BLaER1 (cell line): ENCODE measurements around the gene SPOCK1.
"Not testable (repeated sequence)": the region's sequence is repeated elsewhere in the genome, so short reads cannot be mapped to it uniquely, and the experiment has no call there.

Experiments used
- H3K27ac ChIP-seq: shearing (Covaris generic); formaldehyde crosslinking; 2 replicates; pipeline ENCODE4 v1.8.1; 2022
- H3K27me3 ChIP-seq: shearing (Covaris generic); formaldehyde crosslinking; 2 replicates; pipeline ENCODE4 v1.8.1; 2022
- H3K36me3 ChIP-seq: shearing (Covaris generic); formaldehyde crosslinking; 2 replicates; pipeline ENCODE4 v1.8.1; 2022
- H3K4me1 ChIP-seq: shearing (Covaris generic); formaldehyde crosslinking; 2 replicates; pipeline ENCODE4 v1.8.1; 2022
- H3K4me2 ChIP-seq: shearing (Covaris generic); formaldehyde crosslinking; 2 replicates; pipeline ENCODE4 v1.8.1; 2022
- H3K4me3 ChIP-seq: shearing (Covaris generic); formaldehyde crosslinking; 2 replicates; pipeline ENCODE4 v1.8.1; 2022
- H3K9ac ChIP-seq: shearing (Covaris generic); formaldehyde crosslinking; 2 replicates; pipeline ENCODE4 v1.8.1; 2022
- H3K9me3 ChIP-seq: shearing (Covaris generic); formaldehyde crosslinking; 2 replicates; pipeline ENCODE4 v1.8.1; 2022
- H4K20me1 ChIP-seq: shearing (Covaris generic); formaldehyde crosslinking; 2 replicates; pipeline ENCODE4 v1.8.1; 2022
- Cebpa-rat ChIP-seq: shearing (Covaris generic); IDR thresholded peaks from 2 replicates; pipeline ENCODE4 v1.8.1; 2022

The SPOCK1 gene

GRCh38 chr5:137498736-137499505, at the start of gene SPOCK1:
Gene SPOCK1 (minus strand): TSS chr5:137499326.
- no peak for TF ChIP-seq Cebpa-rat
- no peak within 1 kb of the TSS for H3K9ac ChIP-seq
- H4K20me1 ChIP-seq = no peaks in the 10 kb centered on the region
- peak within 1 kb of the TSS; percentile 51 for H3K4me3 ChIP-seq
- H3K27ac ChIP-seq = no peak within 1 kb of the TSS
- H3K9me3 ChIP-seq = peaks cover 12% of the 10 kb centered on the region; the same call in 1 of the 2 replicates
- no peaks in the 10 kb centered on the region for H3K4me1 ChIP-seq
- H3K4me2 ChIP-seq = peak within 1 kb of the TSS; percentile 63
- H3K36me3 ChIP-seq = no peaks in the 10 kb centered on the region
- 0 out of 2 replicates have a peak, but pooled peaks cover 6% of the 10 kb centered on the region for H3K27me3 ChIP-seq

GRCh38 chr5:137545956-137546355, 46.8 kb upstream of the SPOCK1 start:
- Histone ChIP-seq H3K9ac (no peak overlapping the region), H3K27me3 (no peaks in the 10 kb centered on the region), H3K4me3 (no peak overlapping the region), H3K4me2 (no peak overlapping the region), H4K20me1 (no peaks in the 10 kb centered on the region), H3K36me3 (no peaks in the 10 kb centered on the region), H3K4me1 (no peaks in the 10 kb centered on the region), H3K27ac (no peak overlapping the region), H3K9me3 (no peaks in the 10 kb centered on the region)
- no peak for TF ChIP-seq Cebpa-rat

- not testable (repeated sequence) for H4K20me1 ChIP-seq, H3K36me3 ChIP-seq, H3K4me3 ChIP-seq, H3K27me3 ChIP-seq, H3K9ac ChIP-seq, H3K4me2 ChIP-seq, H3K27ac ChIP-seq, H3K4me1 ChIP-seq
- H3K9me3 ChIP-seq = peaks cover 17% of the 10 kb centered on the region
These were observed 36.3 kb upstream of the SPOCK1 start for GRCh38 chr5:137535449-137535848.

- Histone ChIP-seq H3K9me3 (peaks cover 17% of the 10 kb centered on the region), H3K4me3 (no peak overlapping the region), H3K36me3 (no peaks in the 10 kb centered on the region), H3K27ac (no peak overlapping the region), H4K20me1 (no peaks in the 10 kb centered on the region), H3K4me1 (peaks cover 7% of the 10 kb centered on the region; the same call in 1 of the 2 replicates), H3K27me3 (no peaks in the 10 kb centered on the region), H3K4me2 (no peak overlapping the region), H3K9ac (no peak overlapping the region)
- TF ChIP-seq Cebpa-rat = no peak
These were observed 34.8 kb upstream of the SPOCK1 start for GRCh38 chr5:137533963-137534362.

- Histone ChIP-seq H3K9ac (no peak overlapping the region), H3K9me3 (peaks cover 17% of the 10 kb centered on the region), H3K27me3 (no peaks in the 10 kb centered on the region), H3K4me2 (no peak overlapping the region), H3K27ac (no peak overlapping the region), H3K36me3 (no peaks in the 10 kb centered on the region), H3K4me3 (no peak overlapping the region), H4K20me1 (no peaks in the 10 kb centered on the region), H3K4me1 (peaks cover 7% of the 10 kb centered on the region; the same call in 1 of the 2 replicates)
- no peak for TF ChIP-seq Cebpa-rat
These were observed 32.1 kb upstream of the SPOCK1 start for GRCh38 chr5:137531266-137531665.

GRCh38 chr5:137521246-137521645, 22.1 kb upstream of the SPOCK1 start:
- Histone ChIP-seq H3K4me3 (no peak overlapping the region), H3K9me3 (no peaks in the 10 kb centered on the region), H4K20me1 (no peaks in the 10 kb centered on the region), H3K36me3 (no peaks in the 10 kb centered on the region), H3K27me3 (no peaks in the 10 kb centered on the region), H3K4me1 (no peaks in the 10 kb centered on the region), H3K4me2 (no peak overlapping the region), H3K27ac (no peak overlapping the region), H3K9ac (no peak overlapping the region)
- no peak for TF ChIP-seq Cebpa-rat

- Histone ChIP-seq H3K9me3 (no peaks in the 10 kb centered on the region), H4K20me1 (no peaks in the 10 kb centered on the region), H3K4me2 (no peak overlapping the region), H3K4me1 (no peaks in the 10 kb centered on the region), H3K27ac (no peak overlapping the region), H3K36me3 (no peaks in the 10 kb centered on the region), H3K9ac (no peak overlapping the region), H3K27me3 (no peaks in the 10 kb centered on the region), H3K4me3 (no peak overlapping the region)
- no peak for TF ChIP-seq Cebpa-rat
These were observed 17.8 kb upstream of the SPOCK1 start for GRCh38 chr5:137516961-137517360.

- Histone ChIP-seq H3K9me3 (no peaks in the 10 kb centered on the region), H3K27ac (no peak overlapping the region), H3K27me3 (no peaks in the 10 kb centered on the region), H3K4me2 (no peak overlapping the region), H3K4me3 (no peak overlapping the region), H3K4me1 (no peaks in the 10 kb centered on the region), H4K20me1 (no peaks in the 10 kb centered on the region), H3K36me3 (no peaks in the 10 kb centered on the region), H3K9ac (no peak overlapping the region)
- TF ChIP-seq Cebpa-rat = no peak
These were observed 17.2 kb upstream of the SPOCK1 start for GRCh38 chr5:137516251-137516797.

- Histone ChIP-seq H4K20me1 (no peaks in the 10 kb centered on the region), H3K36me3 (no peaks in the 10 kb centered on the region), H3K4me1 (no peaks in the 10 kb centered on the region), H3K27ac (no peak overlapping the region), H3K9ac (no peak overlapping the region), H3K4me3 (no peak overlapping the region), H3K27me3 (no peaks in the 10 kb centered on the region), H3K4me2 (no peak overlapping the region), H3K9me3 (no peaks in the 10 kb centered on the region)
- no peak for TF ChIP-seq Cebpa-rat
These were observed 16.1 kb upstream of the SPOCK1 start for GRCh38 chr5:137515238-137515637.

- Histone ChIP-seq H4K20me1 (no peaks in the 10 kb centered on the region), H3K4me2 (no peak overlapping the region), H3K27me3 (no peaks in the 10 kb centered on the region), H3K9me3 (no peaks in the 10 kb centered on the region), H3K4me1 (no peaks in the 10 kb centered on the region), H3K9ac (no peak overlapping the region), H3K4me3 (no peak overlapping the region), H3K36me3 (no peaks in the 10 kb centered on the region), H3K27ac (no peak overlapping the region)
- TF ChIP-seq Cebpa-rat = no peak
These were observed 11.5 kb upstream of the SPOCK1 start for GRCh38 chr5:137510671-137511070.
